GM19328 (cell line): ENCODE data around the gene PTPRT.

Source experiments
- ATAC-seq: cut with Tn5 transposase; IDR thresholded peaks from one replicate; pipeline ENCODE4 v1.9.1; 2021; ENCODE audit warnings: mild to moderate bottlenecking, moderate library complexity; ENCODE audit not compliant: unreplicated experiment

The PTPRT gene

GRCh38 chr20:42978184-42978974 lies 211.3 kb downstream of the PTPRT start:
- ATAC-seq = no peak

GRCh38 chr20:42975974-42976373 lies 213.7 kb downstream of the PTPRT start:
- ATAC-seq = no peak

- no peak for ATAC-seq
Measured at GRCh38 chr20:42974347-42974746, 215.4 kb downstream of the PTPRT start.

GRCh38 chr20:42972591-42972990 lies 217.1 kb downstream of the PTPRT start:
- ATAC-seq = no peak

GRCh38 chr20:42968746-42969145 lies 221.0 kb downstream of the PTPRT start:
- no peak for ATAC-seq

GRCh38 chr20:42963796-42964195 lies 225.9 kb downstream of the PTPRT start:
- ATAC-seq = no peak

GRCh38 chr20:42961771-42962170 lies 227.9 kb downstream of the PTPRT start:
- no peak for ATAC-seq

- ATAC-seq = no peak
Measured at GRCh38 chr20:42959996-42960395, 229.7 kb downstream of the PTPRT start.

GRCh38 chr20:42958367-42959069 lies 231.2 kb downstream of the PTPRT start:
- no peak for ATAC-seq

GRCh38 chr20:42957704-42958095 lies 232.0 kb downstream of the PTPRT start:
- no peak for ATAC-seq

- ATAC-seq = no peak
Measured at GRCh38 chr20:42957018-42957703, 232.5 kb downstream of the PTPRT start.

GRCh38 chr20:42955713-42956112 lies 234.0 kb downstream of the PTPRT start:
- ATAC-seq = no peak

GRCh38 chr20:42954951-42955350 lies 234.8 kb downstream of the PTPRT start:
- ATAC-seq = no peak

- ATAC-seq = no peak
Measured at GRCh38 chr20:42949950-42950349, 239.8 kb downstream of the PTPRT start.

- no peak for ATAC-seq
Measured at GRCh38 chr20:42945234-42945994, 244.3 kb downstream of the PTPRT start.

- no peak for ATAC-seq
Measured at GRCh38 chr20:42941629-42942028, 248.1 kb downstream of the PTPRT start.

GRCh38 chr20:42938441-42939205 lies 251.1 kb downstream of the PTPRT start:
- no peak for ATAC-seq

GRCh38 chr20:42936482-42936881 lies 253.2 kb downstream of the PTPRT start:
- no peak for ATAC-seq

GRCh38 chr20:42924215-42924614 lies 265.5 kb downstream of the PTPRT start:
- no peak for ATAC-seq

- ATAC-seq = no peak
Measured at GRCh38 chr20:42923348-42923918, 266.3 kb downstream of the PTPRT start.
